ENCODE data around the gene POMGNT1. TPM values are rescaled to one million over a fixed set of nuclear protein-coding genes. Genes with fewer than 3 reads are reported as not detected.

The POMGNT1 gene
- total RNA-seq, 2 experiments from 2014 or later: 21.1 to 29.0 TPM

DNA sequence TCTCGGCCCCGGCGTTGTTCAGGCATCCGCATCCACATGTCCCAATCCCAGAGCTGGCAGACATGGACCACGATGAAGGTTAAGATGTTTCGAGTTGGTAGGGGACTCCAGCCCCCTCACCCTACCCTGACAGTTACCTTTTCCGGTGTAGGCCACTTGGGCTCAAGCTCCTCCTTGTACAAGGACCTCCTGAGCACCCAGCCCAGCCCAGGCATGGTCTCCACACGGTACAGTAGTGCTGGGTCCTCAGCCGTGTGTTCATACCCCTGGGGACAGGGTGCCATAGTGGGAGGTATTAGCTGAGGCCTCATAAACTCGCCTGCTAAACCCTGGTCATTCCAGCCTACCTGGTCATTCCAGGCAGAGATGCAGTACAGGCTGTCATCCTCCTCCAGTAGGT is 6.1 kb downstream of the POMGNT1 start:
- ChIA-PET CTCF (no interaction called here), POLR2A (no interaction called here)
- Histone ChIP-seq H3K4me3 (ENCODE audit: low read length) (no peak overlapping the region), H3K9me3 (ENCODE audit: control insufficient read depth in 1 of 2, insufficient read depth in 1 of 2, low read length in 2 of 2) (no peaks in the 10 kb centered on the region), H3K27me3 (ENCODE audit: control insufficient read depth in 1 of 2, insufficient read depth in 2 of 2, low read length in 2 of 2) (no peaks in the 10 kb centered on the region), H3K36me3 (ENCODE audit: insufficient read depth, low read length) (peaks cover 68% of the 10 kb centered on the region), H3K27ac (ENCODE audit: low read depth in 1 of 2, low read length in 2 of 2) (no peak overlapping the region), H3K4me1 (ENCODE audit: insufficient read depth, low read length) (peaks cover 8% of the 10 kb centered on the region)
- no peak for DNase-seq
- H3K36me3 Mint-ChIP-seq (ENCODE audit: low read depth): peaks cover 78% of the 10 kb centered on the region
- H3K27me3 Mint-ChIP-seq: no peaks in the 10 kb centered on the region
- no peak overlapping the region for H3K27ac Mint-ChIP-seq
- no peak overlapping the region for H3K4me3 Mint-ChIP-seq
- TF ChIP-seq, protein P1, sequence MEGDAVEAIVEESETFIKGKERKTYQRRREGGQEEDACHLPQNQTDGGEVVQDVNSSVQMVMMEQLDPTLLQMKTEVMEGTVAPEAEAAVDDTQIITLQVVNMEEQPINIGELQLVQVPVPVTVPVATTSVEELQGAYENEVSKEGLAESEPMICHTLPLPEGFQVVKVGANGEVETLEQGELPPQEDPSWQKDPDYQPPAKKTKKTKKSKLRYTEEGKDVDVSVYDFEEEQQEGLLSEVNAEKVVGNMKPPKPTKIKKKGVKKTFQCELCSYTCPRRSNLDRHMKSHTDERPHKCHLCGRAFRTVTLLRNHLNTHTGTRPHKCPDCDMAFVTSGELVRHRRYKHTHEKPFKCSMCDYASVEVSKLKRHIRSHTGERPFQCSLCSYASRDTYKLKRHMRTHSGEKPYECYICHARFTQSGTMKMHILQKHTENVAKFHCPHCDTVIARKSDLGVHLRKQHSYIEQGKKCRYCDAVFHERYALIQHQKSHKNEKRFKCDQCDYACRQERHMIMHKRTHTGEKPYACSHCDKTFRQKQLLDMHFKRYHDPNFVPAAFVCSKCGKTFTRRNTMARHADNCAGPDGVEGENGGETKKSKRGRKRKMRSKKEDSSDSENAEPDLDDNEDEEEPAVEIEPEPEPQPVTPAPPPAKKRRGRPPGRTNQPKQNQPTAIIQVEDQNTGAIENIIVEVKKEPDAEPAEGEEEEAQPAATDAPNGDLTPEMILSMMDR (IDR thresholded peaks at IDR 0.05): no peak
- no peaks in the 10 kb centered on the region for H3K9me3 Mint-ChIP-seq
- ATAC-seq (ENCODE audit: poor library complexity): no peak
- H3K4me1 Mint-ChIP-seq (ENCODE audit: low read depth): peaks cover 11% of the 10 kb centered on the region
- intact Hi-C loops (cut with DNase I, micrococcal nuclease): loop anchor here in 1 of 2 experiments (10.0 kb wide), 1 partner anchor 1837 kb away; the partner anchor contains the start of gene ERI3

DNA sequence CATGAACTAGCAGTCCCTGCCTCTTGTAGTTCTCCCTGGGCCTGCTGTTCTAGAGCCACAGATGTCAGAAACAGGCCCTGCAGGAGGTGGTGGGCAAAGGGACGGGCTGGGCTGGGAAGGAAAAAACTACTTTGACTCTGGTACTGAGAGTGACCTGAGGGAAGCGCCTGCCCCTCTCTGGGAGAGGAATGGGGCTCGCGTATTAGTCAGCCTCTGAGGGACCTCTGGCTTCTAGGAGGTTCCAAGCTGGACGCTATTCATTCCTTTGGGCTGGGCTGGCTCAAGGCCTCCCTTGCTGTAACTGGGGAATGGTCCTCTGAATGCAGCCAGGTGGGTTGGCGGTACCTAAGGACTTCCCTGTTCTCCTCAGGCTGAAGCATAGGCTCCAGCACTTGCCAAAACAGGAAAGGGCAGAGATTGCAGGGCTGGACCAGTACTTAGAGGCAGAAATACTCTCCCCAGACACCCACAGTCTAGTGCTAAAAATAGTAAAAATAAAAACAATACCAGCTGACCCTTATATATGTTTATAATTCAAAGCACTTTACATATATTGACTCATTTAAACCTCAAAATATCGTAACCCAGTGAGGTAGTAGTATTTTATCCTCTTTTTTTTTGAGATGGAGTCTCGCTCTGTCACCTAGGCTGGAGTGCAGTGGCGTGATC is 7.1 kb downstream of the POMGNT1 start:
- ATAC-seq (ENCODE audit: poor library complexity) (no peak), DNase-seq (no peak)
- no peaks in the 10 kb centered on the region for H3K9me3 Mint-ChIP-seq
- H3K4me3 Mint-ChIP-seq: no peak overlapping the region
- Histone ChIP-seq H3K4me3 (ENCODE audit: low read length) (no peak overlapping the region), H3K36me3 (ENCODE audit: insufficient read depth, low read length) (peaks cover 70% of the 10 kb centered on the region), H3K27ac (ENCODE audit: low read depth in 1 of 2, low read length in 2 of 2) (no peak overlapping the region), H3K4me1 (ENCODE audit: insufficient read depth, low read length) (no peaks in the 10 kb centered on the region), H3K9me3 (ENCODE audit: control insufficient read depth in 1 of 2, insufficient read depth in 1 of 2, low read length in 2 of 2) (no peaks in the 10 kb centered on the region), H3K27me3 (ENCODE audit: control insufficient read depth in 1 of 2, insufficient read depth in 2 of 2, low read length in 2 of 2) (no peaks in the 10 kb centered on the region)
- intact Hi-C loops (cut with DNase I, micrococcal nuclease): loop anchor here in 1 of 2 experiments (10.0 kb wide), 1 partner anchor 1836 kb away; the partner anchor contains the start of gene ERI3
- H3K36me3 Mint-ChIP-seq (ENCODE audit: low read depth): peaks cover 72% of the 10 kb centered on the region
- TF ChIP-seq, protein P1 (IDR thresholded peaks at IDR 0.05): no peak
- peaks cover 3% of the 10 kb centered on the region for H3K4me1 Mint-ChIP-seq (ENCODE audit: low read depth)
- ChIA-PET CTCF (no interaction called here), POLR2A (no interaction called here)
- H3K27ac Mint-ChIP-seq: no peak overlapping the region
- no peaks in the 10 kb centered on the region for H3K27me3 Mint-ChIP-seq

DNA sequence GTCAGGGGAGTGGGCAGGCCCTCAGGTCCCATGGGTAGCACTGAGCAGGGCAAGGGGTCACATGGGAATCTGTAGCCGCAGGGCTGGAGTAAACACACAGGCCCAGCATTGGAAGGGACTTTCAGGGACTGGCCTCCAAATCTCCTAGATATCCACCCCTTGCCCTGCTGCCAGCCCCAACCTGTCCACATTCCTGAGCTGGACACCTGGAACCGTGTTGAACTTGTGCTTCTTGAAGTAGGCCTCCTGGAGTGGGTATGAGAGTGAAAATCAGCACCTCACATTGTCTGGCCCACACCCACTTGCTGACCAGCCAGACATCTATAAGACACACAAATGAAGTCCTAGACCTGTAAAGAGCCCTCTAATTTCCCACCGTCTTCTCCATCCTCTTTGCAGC is 7.7 kb downstream of the POMGNT1 start:
- no peak for DNase-seq
- H3K27ac ChIP-seq (ENCODE audit: low read depth in 1 of 2, low read length in 2 of 2): no peak overlapping the region
- no peak overlapping the region for H3K4me3 ChIP-seq (ENCODE audit: low read length)
- no peak for ATAC-seq (ENCODE audit: poor library complexity)
- no peaks in the 10 kb centered on the region for H3K9me3 ChIP-seq (ENCODE audit: control insufficient read depth in 1 of 2, insufficient read depth in 1 of 2, low read length in 2 of 2)
- TF ChIP-seq, protein P1 (IDR thresholded peaks at IDR 0.05): no peak
- no peaks in the 10 kb centered on the region for H3K4me1 ChIP-seq (ENCODE audit: insufficient read depth, low read length)
- no peak overlapping the region for H3K27ac Mint-ChIP-seq
- H3K4me1 Mint-ChIP-seq (ENCODE audit: low read depth): peaks cover under 1% of the 10 kb centered on the region
- H3K36me3 Mint-ChIP-seq (ENCODE audit: low read depth): peaks cover 68% of the 10 kb centered on the region
- POLR2A ChIA-PET: no interaction called here
- no peaks in the 10 kb centered on the region for H3K9me3 Mint-ChIP-seq
- H3K27me3 Mint-ChIP-seq: no peaks in the 10 kb centered on the region
- no peak overlapping the region for H3K4me3 Mint-ChIP-seq
- peaks cover 67% of the 10 kb centered on the region for H3K36me3 ChIP-seq (ENCODE audit: insufficient read depth, low read length)
- intact Hi-C loops (cut with DNase I, micrococcal nuclease): loop anchor here in 1 of 2 experiments (10.0 kb wide), 1 partner anchor 1836 kb away; the partner anchor contains the start of gene ERI3
- CTCF ChIA-PET: no interaction called here
- no peaks in the 10 kb centered on the region for H3K27me3 ChIP-seq (ENCODE audit: control insufficient read depth in 1 of 2, insufficient read depth in 2 of 2, low read length in 2 of 2)

All from CD4-positive, alpha-beta T cell (primary cell).